Mucosa of rectum (tissue), 2 donors: Measurements from ENCODE around the gene B4GALNT4.
"Not testable (repeated sequence)": the region's sequence is repeated elsewhere in the genome, so short reads cannot be mapped to it uniquely, and the experiment has no call there.

Experiments used
- H3K27ac ChIP-seq, 2 donors: one replicate each; pipeline ENCODE4 v1.7.0; 2013; ENCODE audit warnings: inconsistent platforms in 2 of 2, low read depth in 2 of 2, low read length in 2 of 2
- H3K27me3 ChIP-seq, 2 donors: one replicate each; pipeline ENCODE4 v1.7.0; 2013; ENCODE audit warnings: low read length in 2 of 2; ENCODE audit not compliant: control insufficient read depth in 2 of 2, insufficient read depth in 2 of 2
- H3K36me3 ChIP-seq, 2 donors: one replicate each; pipeline ENCODE4 v1.7.0; 2013; ENCODE audit warnings: low read length in 2 of 2; ENCODE audit not compliant: control insufficient read depth in 2 of 2, insufficient read depth in 2 of 2
- H3K4me1 ChIP-seq, 2 donors: one replicate each; pipeline ENCODE4 v1.7.0; 2013; ENCODE audit warnings: low read length in 2 of 2, mild to moderate bottlenecking in 1 of 2; ENCODE audit not compliant: control insufficient read depth in 2 of 2, insufficient read depth in 2 of 2
- H3K4me3 ChIP-seq, 2 donors: one replicate each; pipeline ENCODE4 v1.7.0; 2013; ENCODE audit warnings: low read length in 2 of 2
- H3K9ac ChIP-seq, 2 donors: one replicate each; pipeline ENCODE4 v1.7.0; 2013; ENCODE audit warnings: low read length in 2 of 2, low read depth in 1 of 2, mild to moderate bottlenecking in 1 of 2
- H3K9me3 ChIP-seq, 2 donors: one replicate each; pipeline ENCODE4 v1.7.0; 2013; ENCODE audit warnings: low read length in 2 of 2; ENCODE audit not compliant: control insufficient read depth in 2 of 2
- donor health status: healthy.
- donor health status: Normal muscosa, but diverticular disease.

The B4GALNT4 gene

DNA sequence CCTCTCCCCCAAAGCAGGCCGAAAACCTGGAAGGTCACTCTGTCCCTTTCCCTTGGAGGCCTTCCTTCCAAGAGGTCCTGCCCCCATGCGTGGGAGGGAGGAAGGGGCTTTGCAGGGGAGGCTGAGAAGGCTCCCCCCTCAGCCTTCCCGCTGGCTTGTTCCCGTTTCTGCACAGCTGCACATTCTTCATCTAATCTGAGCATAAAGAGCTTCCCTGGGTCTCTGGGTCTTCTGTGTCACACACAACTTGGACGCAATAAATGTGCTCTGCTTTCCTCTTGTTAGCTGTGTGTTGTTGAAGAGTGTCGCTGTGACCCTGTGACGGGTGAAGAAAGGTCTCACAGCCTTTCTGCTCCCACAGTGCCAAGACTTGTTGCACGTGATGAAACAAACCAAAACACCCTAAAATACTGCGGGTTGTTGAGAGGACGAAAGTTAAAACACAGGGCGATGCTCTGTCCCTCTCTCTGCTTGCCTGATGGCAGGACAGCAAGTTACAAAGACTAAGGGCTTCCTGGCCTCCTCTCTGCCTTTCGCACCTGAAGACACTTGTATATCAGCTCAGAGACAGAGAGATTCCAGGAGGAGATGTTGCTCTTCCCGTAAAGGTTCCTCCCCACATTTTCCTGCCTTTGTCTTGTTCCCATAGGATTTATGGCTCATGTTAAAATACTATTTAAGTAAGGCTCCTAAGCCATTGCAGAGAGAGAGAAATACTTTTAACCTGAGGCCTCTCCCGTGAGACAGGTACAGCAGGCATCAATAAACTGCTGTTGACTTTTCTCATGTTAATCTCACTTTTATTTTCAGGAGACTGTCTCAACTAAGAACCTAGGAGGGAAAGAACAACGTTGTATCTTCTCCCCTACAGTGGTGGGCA, 33.3 kb upstream of the B4GALNT4 start:
- no peaks in the 10 kb centered on the region for H3K9me3 ChIP-seq
- peak overlapping the region; percentile 56 to 63 for H3K27ac ChIP-seq
- peaks cover 0 to 12% of the 10 kb centered on the region in 2 donors for H3K4me1 ChIP-seq
- no peaks in the 10 kb centered on the region for H3K27me3 ChIP-seq
- H3K36me3 ChIP-seq: no peaks in the 10 kb centered on the region
- H3K4me3 ChIP-seq: no peak overlapping the region
- H3K9ac ChIP-seq: no peak overlapping the region

DNA sequence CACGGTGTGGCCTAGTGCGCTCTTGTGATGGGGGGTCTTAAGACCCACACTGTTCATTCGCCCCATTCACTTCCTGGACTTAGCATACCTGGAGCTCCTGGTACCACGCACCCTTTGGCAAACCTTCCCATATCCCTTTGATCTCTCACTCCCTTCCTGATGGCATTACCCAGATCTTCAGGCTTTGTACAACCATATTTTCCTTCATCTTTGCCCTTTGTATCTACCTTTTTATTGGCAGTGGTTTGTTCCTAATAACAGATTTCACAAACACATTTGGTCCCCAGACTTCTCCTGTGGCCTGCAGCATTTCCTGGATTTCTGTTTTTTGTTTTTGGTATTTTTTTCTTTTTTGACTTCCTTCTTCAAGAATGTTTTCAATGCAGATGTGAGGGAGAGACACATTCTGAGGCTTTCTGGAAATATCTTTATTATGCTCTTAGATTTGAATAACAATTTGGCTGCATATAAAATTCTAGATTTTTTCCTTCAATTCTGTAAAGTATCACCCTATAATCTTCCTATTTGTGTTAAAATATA, 32.6 kb upstream of the B4GALNT4 start:
- H3K27me3 ChIP-seq: no peaks in the 10 kb centered on the region
- H3K9ac ChIP-seq: no peak overlapping the region
- H3K36me3 ChIP-seq: no peaks in the 10 kb centered on the region
- no peaks in the 10 kb centered on the region for H3K9me3 ChIP-seq
- no peak overlapping the region for H3K4me3 ChIP-seq
- peak overlapping the region; percentile 56 to 63 for H3K27ac ChIP-seq
- peaks cover 0 to 12% of the 10 kb centered on the region in 2 donors for H3K4me1 ChIP-seq

DNA sequence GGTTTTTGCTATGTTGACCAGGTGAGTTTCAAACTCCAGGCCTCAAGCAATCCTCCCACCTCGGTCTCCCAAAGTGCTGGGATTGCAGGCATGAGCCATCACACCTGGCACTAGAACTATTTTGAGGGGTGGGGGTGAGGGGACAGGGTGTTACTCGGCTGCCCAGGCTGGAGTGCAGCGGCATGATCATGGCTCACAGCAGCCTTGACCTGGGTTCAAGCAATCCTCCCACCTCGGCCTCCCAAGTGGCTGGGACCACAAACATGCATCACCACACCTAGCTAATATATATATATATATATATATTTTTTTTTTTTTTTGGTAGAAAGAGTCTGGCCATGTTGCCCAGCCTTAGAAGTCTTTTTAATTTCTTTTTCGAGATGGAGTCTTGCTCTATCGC, 31.6 kb upstream of the B4GALNT4 start:
- H3K27ac ChIP-seq: no peak overlapping the region
- H3K36me3 ChIP-seq: no peaks in the 10 kb centered on the region
- H3K4me1 ChIP-seq: peaks cover 0 to 12% of the 10 kb centered on the region in 2 donors
- no peak overlapping the region for H3K4me3 ChIP-seq
- no peaks in the 10 kb centered on the region for H3K27me3 ChIP-seq
- H3K9me3 ChIP-seq: no peaks in the 10 kb centered on the region
- H3K9ac ChIP-seq: no peak overlapping the region

DNA sequence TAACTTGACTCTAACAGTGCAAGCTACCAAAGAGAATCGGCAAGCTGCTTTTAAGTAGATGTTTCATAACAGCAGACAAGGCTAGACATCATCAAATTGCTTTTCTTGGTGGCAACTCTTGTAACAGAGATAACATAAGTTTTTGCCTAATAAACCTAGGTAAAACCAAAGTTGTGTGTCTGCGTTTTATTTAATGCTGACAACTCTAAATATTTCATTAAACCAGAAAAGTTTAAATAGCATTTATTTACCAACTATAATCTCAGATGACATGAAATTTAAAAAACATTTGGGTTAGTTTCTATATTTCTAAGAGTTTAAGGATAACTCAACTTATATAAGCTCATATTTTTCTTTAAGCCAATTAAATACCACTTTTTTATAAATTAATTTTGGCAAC, 29.3 kb upstream of the B4GALNT4 start:
- Histone ChIP-seq H3K4me3 (no peak overlapping the region), H3K36me3 (no peaks in the 10 kb centered on the region), H3K9ac (no peak overlapping the region), H3K4me1 (peaks cover 0 to 12% of the 10 kb centered on the region in 2 donors), H3K27ac (no peak overlapping the region), H3K9me3 (no peaks in the 10 kb centered on the region), H3K27me3 (no peaks in the 10 kb centered on the region)

DNA sequence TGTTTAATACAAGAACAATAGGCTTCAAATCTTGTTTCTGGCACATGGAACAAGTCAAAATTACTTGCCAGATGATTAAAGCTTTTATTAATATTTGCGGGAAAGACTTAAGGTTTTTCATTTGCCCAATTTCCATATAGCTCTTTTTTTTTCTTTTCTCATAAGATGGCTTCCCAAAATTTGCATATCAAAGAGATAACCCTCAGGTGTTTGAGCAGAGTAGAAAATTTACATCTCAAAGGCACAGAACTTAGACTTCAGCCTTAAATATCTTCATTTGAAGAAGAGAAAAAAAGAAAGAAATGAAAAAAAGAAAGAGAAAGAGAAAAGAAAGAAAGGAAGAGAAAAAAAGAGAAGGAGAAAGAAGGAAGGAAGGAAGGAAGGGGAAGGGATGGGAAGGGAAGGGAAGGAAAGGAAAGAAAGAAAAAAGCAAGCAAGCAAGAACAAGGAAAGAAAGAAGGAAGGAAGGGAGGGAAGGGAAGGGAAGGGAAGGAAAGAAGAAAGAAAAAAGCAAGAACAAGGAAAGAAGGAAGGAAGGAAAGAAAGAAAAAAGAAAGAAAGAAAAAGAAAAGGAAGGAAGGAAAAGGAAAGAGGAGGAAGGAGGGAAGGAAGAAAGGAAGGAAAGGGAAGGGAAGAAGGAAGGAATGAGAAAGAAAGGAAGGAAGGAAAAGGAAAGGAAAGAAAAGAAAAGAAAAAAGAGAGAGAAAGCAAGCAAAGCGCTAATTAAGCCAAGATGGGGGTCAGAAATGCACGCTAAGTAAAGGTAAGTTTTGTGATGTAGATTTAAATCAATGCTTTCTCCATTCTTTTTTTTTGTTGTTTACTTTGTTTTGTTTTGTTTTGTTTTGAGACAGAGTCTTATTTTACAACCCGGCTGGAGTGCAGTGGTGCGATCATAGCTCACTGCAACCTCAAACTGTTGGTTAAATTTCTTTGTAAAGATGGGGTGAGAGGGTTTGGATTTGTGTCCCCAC, 28.5 kb upstream of the B4GALNT4 start:
- Histone ChIP-seq H3K27me3 (no peaks in the 10 kb centered on the region), H3K36me3 (no peaks in the 10 kb centered on the region), H3K9ac (no peak overlapping the region), H3K27ac (no peak overlapping the region), H3K4me1 (peaks cover 0 to 9% of the 10 kb centered on the region in 2 donors), H3K9me3 (no peaks in the 10 kb centered on the region), H3K4me3 (no peak overlapping the region)

DNA sequence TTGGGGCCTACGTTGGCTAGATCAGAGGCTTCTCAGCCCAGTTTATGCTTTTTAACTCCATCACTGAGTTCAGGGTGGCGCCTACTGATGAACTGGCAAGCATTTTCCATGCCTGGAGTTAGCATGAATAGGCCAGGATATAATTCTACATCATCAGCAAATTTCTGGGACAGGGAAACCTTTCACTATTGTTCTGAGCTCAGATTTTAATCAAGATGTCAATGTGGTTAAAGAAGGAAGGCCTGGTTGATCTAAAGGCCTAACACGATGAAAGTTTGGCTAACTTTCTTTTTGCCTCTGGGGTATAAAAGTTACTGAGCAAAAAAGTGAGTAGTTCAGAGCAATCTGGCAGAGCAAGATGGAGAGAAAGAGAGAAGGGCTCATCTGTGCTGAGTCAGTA, 27.0 kb upstream of the B4GALNT4 start:
- Histone ChIP-seq H3K4me1 (no peaks in the 10 kb centered on the region), H3K9me3 (no peaks in the 10 kb centered on the region), H3K4me3 (no peak overlapping the region), H3K9ac (no peak overlapping the region), H3K36me3 (no peaks in the 10 kb centered on the region), H3K27me3 (no peaks in the 10 kb centered on the region), H3K27ac (no peak overlapping the region)

DNA sequence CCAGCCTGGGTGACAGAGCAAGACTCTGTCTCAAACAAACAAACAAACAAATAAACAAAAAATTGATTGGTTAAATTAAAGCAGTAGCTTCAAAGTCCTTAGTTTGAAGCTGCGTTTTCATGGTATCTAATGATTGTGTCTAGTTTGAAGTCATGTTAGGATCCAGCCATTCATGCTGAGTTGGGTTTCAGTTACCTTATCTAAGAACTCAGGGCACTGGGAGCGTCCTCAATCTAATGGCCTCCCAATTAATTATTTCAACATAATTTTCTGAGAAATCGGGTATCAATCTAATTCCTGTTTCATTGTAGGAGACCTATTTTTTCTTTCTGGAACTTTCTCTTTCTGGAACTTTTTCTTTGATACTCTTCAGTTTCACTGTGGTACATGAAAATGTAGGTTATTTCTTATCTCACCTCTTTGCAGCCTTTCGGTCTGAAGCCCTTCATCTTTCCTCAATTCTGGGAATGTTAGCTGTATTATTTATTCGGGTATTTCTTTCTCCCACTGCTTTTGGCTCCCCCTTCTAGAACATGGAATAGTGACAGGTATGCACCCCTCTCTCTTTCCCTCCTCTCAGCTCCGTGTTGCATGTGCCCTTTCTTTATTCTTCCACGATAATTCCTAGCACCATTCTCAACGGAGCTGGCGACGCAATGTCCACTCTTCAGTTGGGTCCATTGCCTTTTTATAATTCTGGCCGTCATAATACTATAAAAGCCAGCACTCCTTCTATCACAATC, 24.3 kb upstream of the B4GALNT4 start:
- H3K4me3 ChIP-seq: no peak overlapping the region
- no peaks in the 10 kb centered on the region for H3K9me3 ChIP-seq
- no peaks in the 10 kb centered on the region for H3K27me3 ChIP-seq
- no peaks in the 10 kb centered on the region for H3K36me3 ChIP-seq
- H3K27ac ChIP-seq: no peak overlapping the region
- H3K9ac ChIP-seq: no peak overlapping the region
- no peaks in the 10 kb centered on the region for H3K4me1 ChIP-seq

DNA sequence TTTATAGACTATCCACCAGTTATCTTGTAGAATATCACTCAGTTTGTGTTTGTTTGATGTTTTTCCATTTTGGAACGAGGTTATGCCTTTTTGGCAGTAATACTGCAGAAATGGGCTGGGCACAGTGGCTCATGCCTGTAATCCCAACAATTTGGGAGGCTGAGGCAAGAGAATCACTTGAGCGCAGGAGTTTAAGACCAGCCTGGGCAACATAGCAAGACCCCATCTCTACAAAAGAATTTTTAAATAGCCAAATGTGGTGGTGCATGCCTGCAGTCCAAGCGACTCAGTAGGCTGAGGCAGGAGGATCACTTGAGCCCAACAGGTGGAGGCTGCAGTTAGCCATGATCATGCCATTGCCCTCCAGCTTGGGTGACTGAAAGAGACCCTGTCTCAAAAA, 22.8 kb upstream of the B4GALNT4 start:
- H3K9ac ChIP-seq: no peak overlapping the region
- peaks cover 3 to 4% of the 10 kb centered on the region in 2 donors for H3K4me1 ChIP-seq
- no peak overlapping the region for H3K4me3 ChIP-seq
- no peaks in the 10 kb centered on the region for H3K36me3 ChIP-seq
- no peak overlapping the region for H3K27ac ChIP-seq
- no peaks in the 10 kb centered on the region for H3K9me3 ChIP-seq
- H3K27me3 ChIP-seq: no peaks in the 10 kb centered on the region

DNA sequence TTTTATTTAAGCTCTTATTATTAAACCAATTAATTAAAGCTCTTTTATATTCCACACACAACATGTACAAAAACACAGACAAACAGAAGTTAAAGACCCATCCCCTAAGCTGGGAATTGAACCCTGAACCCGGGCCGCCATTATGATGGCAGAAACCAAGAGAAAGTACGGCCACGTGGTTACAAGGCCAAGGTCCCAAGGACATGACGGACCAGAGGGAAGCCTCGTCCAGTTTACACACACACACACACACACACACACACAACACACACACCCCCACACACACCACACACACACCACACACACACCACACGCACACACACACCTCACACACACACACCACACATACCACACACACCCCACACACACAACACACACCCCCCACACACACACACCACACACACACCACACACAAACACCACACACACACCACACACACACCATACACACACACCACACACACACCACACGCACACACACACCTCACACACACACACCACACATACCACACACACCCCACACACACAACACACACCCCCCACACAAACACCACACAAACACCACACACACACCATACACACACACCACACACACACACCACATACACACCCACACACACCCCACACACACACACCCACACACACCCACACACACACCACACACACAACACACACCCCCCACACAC, 19.9 kb upstream of the B4GALNT4 start:
- peaks cover 8 to 15% of the 10 kb centered on the region in 2 donors for H3K4me1 ChIP-seq
- not testable (repeated sequence) for H3K36me3 ChIP-seq, H3K27me3 ChIP-seq, H3K4me3 ChIP-seq, H3K9me3 ChIP-seq, H3K9ac ChIP-seq, H3K27ac ChIP-seq
